ENCODE data around the gene GPC6.

- TF ChIP-seq POLR2AphosphoS5 (IDR thresholded peaks at IDR 0.05; ENCODE audit: control insufficient read depth, insufficient read depth, low read depth, low read length), result no peak
- TF ChIP-seq KLF10 (CRISPR knock-in tag; IDR thresholded peaks at IDR 0.05), result no peak
- TF ChIP-seq IRF9 (tag; IDR thresholded peaks at IDR 0.05), result no peak
- no peak for TF ChIP-seq NR2C2 (CRISPR knock-in tag; IDR thresholded peaks at IDR 0.05)
- TF ChIP-seq NR2C2 (tag; IDR thresholded peaks at IDR 0.05), result no peak
- TF ChIP-seq AFF4 (CRISPR knock-in tag; IDR thresholded peaks at IDR 0.05), result no peak
- TF ChIP-seq FOXK1 (CRISPR knock-in tag; IDR thresholded peaks at IDR 0.05; ENCODE audit: borderline replicate concordance), result no peak
- TF ChIP-seq HBP1 (CRISPR knock-in tag; IDR thresholded peaks at IDR 0.05), result no peak
- no peak for TF ChIP-seq WHSC1 (IDR thresholded peaks at IDR 0.05; ENCODE audit: low read length)
- TF ChIP-seq CTCF (IDR thresholded peaks at IDR 0.05 in 2 of 3, conservative IDR thresholded peaks at IDR 0.05 in 1 of 3; ENCODE audit: insufficient read depth in 2 of 3, low read depth in 1 of 3, low read length in 3 of 3), result no peak
- TF ChIP-seq POLR2G (IDR thresholded peaks at IDR 0.05; ENCODE audit: low read depth, low read length), result no peak
Measured at GRCh38 chr13:94113245-94113644, 886.6 kb downstream of the GPC6 start.
